H7 (cell line): ENCODE data around the gene ALOX15B. TPM values are rescaled to one million over a fixed set of nuclear protein-coding genes. Genes with fewer than 3 reads are reported as not detected.
A peak's percentile ranks its signal among the peaks of the same experiment; 100 is the strongest.

Experiments
- DNase-seq: peaks from one replicate; pipeline ENCODE4 v3.0.0; 2012
- H3K27me3 ChIP-seq: 2 replicates; pipeline ENCODE4 v1.6.0; 2011; ENCODE audit warnings: mild to moderate bottlenecking, low read length; ENCODE audit not compliant: control insufficient read depth, insufficient read depth
- H3K36me3 ChIP-seq: replicated peaks from 2 replicates; pipeline ENCODE4 v1.5.1; 2011; ENCODE audit warnings: low read length; ENCODE audit not compliant: control insufficient read depth, insufficient read depth
- H3K4me3 ChIP-seq: 2 replicates; pipeline ENCODE4 v1.5.1; 2011; ENCODE audit warnings: low read depth, mild to moderate bottlenecking, control low read depth, low read length, moderate library complexity; ENCODE audit not compliant: insufficient read depth
- total RNA-seq: library from RNA; depleted of rRNA; stranded (reverse); fragments of >200 nt; shearing (Covaris generic); gene quantifications from 2 replicates; pipeline ENCODE4 v1.2.3, GENCODE V29; 2014; rRNA removed

The ALOX15B gene
- total RNA-seq, 1 experiment from 2014 or later, result not detected

- Histone ChIP-seq H3K4me3 (no peak overlapping the region), H3K27me3 (peaks cover 42% of the 10 kb centered on the region), H3K36me3 (no peaks in the 10 kb centered on the region)
- DNase-seq, result no peak
Observed at GRCh38 chr17:8082292-8082691, 43.4 kb downstream of the ALOX15B start.

- H3K4me3 ChIP-seq, result no peak overlapping the region
- no peaks in the 10 kb centered on the region for H3K36me3 ChIP-seq
- peaks cover 31% of the 10 kb centered on the region for H3K27me3 ChIP-seq
- no peak for DNase-seq
Observed at GRCh38 chr17:8084250-8084649, 45.4 kb downstream of the ALOX15B start.

- DNase-seq, result peak; percentile 71
- no peaks in the 10 kb centered on the region for H3K36me3 ChIP-seq
- H3K27me3 ChIP-seq, result peaks cover 5% of the 10 kb centered on the region
- H3K4me3 ChIP-seq, result no peak within 1 kb of the TSS
Observed at GRCh38 chr17:8087075-8087951, 48.5 kb downstream of the ALOX15B start, which contains the start of gene ALOX12B. ALOX12B (minus strand) TSS chr17:8087716; CDS start chr17:8087442, 274 bp downstream.

GRCh38 chr17:8087952-8088230, 49.0 kb downstream of the ALOX15B start:
- H3K27me3 ChIP-seq, result peaks cover 4% of the 10 kb centered on the region
- no peaks in the 10 kb centered on the region for H3K36me3 ChIP-seq
- no peak for DNase-seq
- H3K4me3 ChIP-seq, result no peak overlapping the region

GRCh38 chr17:8089728-8090127, 50.9 kb downstream of the ALOX15B start:
- H3K4me3 ChIP-seq, result no peak overlapping the region
- no peaks in the 10 kb centered on the region; the same call in 1 of the 2 replicates for H3K27me3 ChIP-seq
- DNase-seq, result no peak
- no peaks in the 10 kb centered on the region for H3K36me3 ChIP-seq

- DNase-seq, result peak; percentile 66
- Histone ChIP-seq H3K27me3 (peaks cover 4% of the 10 kb centered on the region), H3K36me3 (no peaks in the 10 kb centered on the region), H3K4me3 (no peak overlapping the region)
Observed at GRCh38 chr17:8091033-8091687, 52.3 kb downstream of the ALOX15B start.

GRCh38 chr17:8095361-8095760, 56.5 kb downstream of the ALOX15B start:
- no peak for DNase-seq
- Histone ChIP-seq H3K27me3 (peaks cover 6% of the 10 kb centered on the region), H3K4me3 (no peak overlapping the region), H3K36me3 (no peaks in the 10 kb centered on the region)

- Histone ChIP-seq H3K4me3 (no peak overlapping the region), H3K36me3 (no peaks in the 10 kb centered on the region), H3K27me3 (peaks cover 6% of the 10 kb centered on the region)
- DNase-seq, result no peak
Observed at GRCh38 chr17:8096541-8096940, 57.7 kb downstream of the ALOX15B start.

Other genes starting within 250 kb of the ALOX15B start
- gene KDM6B, start 204.8 kb upstream of the ALOX15B start, total RNA-seq, result 1.1 and 1.6 TPM in 2 replicates
- gene TMEM88, start 184.0 kb upstream of the ALOX15B start, total RNA-seq, result 7.2 and 27.0 TPM in 2 replicates
- gene NAA38, start 181.5 kb upstream of the ALOX15B start, total RNA-seq, result 59.0 and 81.9 TPM in 2 replicates
- 10.2 and 10.3 TPM in 2 replicates for gene CYB5D1, start 181.1 kb upstream of the ALOX15B start, total RNA-seq
- 30.1 TPM in 2 replicates for gene CHD3, start 150.3 kb upstream of the ALOX15B start, total RNA-seq
- 0.17 and 2.0 TPM in 2 replicates for gene RNF227, start 122.8 kb upstream of the ALOX15B start, total RNA-seq
- gene KCNAB3, start 109.2 kb upstream of the ALOX15B start, total RNA-seq, result 0.37 TPM in 1 of 2 replicates, not detected in the other
- gene TRAPPC1, start 107.1 kb upstream of the ALOX15B start, total RNA-seq, result 8.1 and 12.0 TPM in 2 replicates
- gene CNTROB, start 106.9 kb upstream of the ALOX15B start, total RNA-seq, result 5.5 and 6.8 TPM in 2 replicates
- not detected in 2 replicates for gene GUCY2D, start 36.4 kb upstream of the ALOX15B start, total RNA-seq
- not detected in 2 replicates for gene ALOX12B, start 48.7 kb downstream of the ALOX15B start, total RNA-seq
- not detected in 2 replicates for gene ALOXE3, start 79.5 kb downstream of the ALOX15B start, total RNA-seq
- gene HES7, start 85.0 kb downstream of the ALOX15B start, total RNA-seq, result 1.3 and 2.1 TPM in 2 replicates
- gene PER1, start 113.3 kb downstream of the ALOX15B start, total RNA-seq, result 19.2 and 32.4 TPM in 2 replicates
- gene VAMP2, start 123.9 kb downstream of the ALOX15B start, total RNA-seq, result 7.3 and 10.5 TPM in 2 replicates
- gene TMEM107, start 137.3 kb downstream of the ALOX15B start, total RNA-seq, result 27.7 and 40.7 TPM in 2 replicates
- gene BORCS6, start 151.1 kb downstream of the ALOX15B start, total RNA-seq, result 9.9 and 10.7 TPM in 2 replicates
- 209 and 254 TPM in 2 replicates for gene AURKB, start 171.5 kb downstream of the ALOX15B start, total RNA-seq
- 14.1 and 14.3 TPM in 2 replicates for gene CTC1, start 209.0 kb downstream of the ALOX15B start, total RNA-seq
- gene PFAS, start 210.2 kb downstream of the ALOX15B start, total RNA-seq, result 101 and 122 TPM in 2 replicates
- 12.7 TPM in 2 replicates for gene RANGRF, start 249.6 kb downstream of the ALOX15B start, total RNA-seq